ENCODE results near the gene VPS8.

The VPS8 gene

DNA sequence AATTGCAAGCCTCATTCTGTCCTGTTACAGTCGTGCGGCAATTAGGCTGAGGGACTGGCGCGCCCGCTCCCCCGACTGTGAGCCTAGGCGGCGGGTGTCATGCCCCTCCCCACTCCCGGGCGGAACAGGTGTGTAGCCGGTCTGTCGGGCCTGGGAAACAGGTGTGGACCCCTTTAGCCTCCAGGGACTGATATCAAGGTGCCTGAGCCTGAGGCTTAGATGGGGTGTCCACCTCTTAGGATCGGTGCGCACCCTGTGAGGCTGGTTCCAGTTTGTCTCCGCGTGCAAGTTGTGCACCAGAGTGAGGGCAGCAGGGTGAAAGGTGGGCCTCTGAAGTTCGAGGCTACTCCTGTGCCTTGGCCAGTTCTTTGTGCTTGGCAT is 686 bp downstream of the VPS8 start:
- peak overlapping the region; percentile 32; the same call in 1 of the 2 replicates for H3K9ac ChIP-seq (ENCODE audit: low read depth, low read length)
- no peaks in the 10 kb centered on the region for H3K9me3 ChIP-seq (ENCODE audit: control insufficient read depth, insufficient read depth, low read length)
- no peaks in the 10 kb centered on the region for H3K27me3 ChIP-seq (ENCODE audit: control insufficient read depth, insufficient read depth, low read length)
- no peak overlapping the region for H3K27ac ChIP-seq (ENCODE audit: low read depth, low read length)
- H3K36me3 ChIP-seq (ENCODE audit: control insufficient read depth, insufficient read depth, low read length) = no peaks in the 10 kb centered on the region; the same call in 1 of the 2 replicates
- peaks cover 4% of the 10 kb centered on the region; the same call in 1 of the 2 replicates for H3K4me1 ChIP-seq (ENCODE audit: control insufficient read depth, insufficient read depth, low read length)
- H3K4me3 ChIP-seq (ENCODE audit: low read depth, low read length) = peak overlapping the region; percentile 80

DNA sequence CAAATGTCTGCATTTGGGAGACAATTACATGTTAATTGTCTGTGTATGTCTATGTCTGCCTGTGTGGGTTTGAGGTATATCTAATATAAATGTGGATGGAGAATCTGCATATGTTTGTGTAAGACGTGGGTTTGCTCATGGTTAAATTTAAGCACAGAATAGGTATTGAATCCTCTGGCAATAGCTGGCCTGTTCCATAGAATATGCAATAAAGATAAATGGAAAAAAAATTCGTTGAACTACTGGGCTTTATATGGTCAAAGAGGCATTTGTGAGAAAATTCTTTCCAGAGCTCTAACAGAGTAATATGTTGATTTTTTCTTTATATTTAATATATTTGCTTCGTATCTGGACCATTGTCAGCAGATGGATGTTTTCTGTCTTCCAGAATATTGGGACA is 1.4 kb downstream of the VPS8 start:
- 0 out of 2 replicates have a peak overlapping the region, but pooled peaks have one; percentile 23 for H3K4me3 ChIP-seq (ENCODE audit: low read depth, low read length)

DNA sequence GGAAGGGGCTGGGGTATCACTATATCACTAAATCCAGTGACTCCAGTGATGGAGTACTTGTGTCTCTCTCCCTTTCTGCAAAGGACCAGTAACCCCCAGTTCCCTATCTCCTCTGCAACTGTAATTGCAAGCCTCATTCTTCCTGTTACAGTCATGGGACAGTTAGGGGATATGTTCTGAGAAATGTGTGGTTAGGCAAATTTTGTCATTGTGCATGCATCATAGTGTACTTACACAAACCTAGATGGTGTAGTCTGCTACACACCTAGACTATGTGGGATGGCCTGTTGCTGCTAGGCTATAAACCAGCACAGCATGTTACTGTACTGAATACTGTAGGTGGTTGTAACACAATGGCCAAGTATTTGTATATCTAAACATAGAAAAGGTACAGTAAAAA is 2.2 kb downstream of the VPS8 start:
- no peaks in the 10 kb centered on the region for H3K9me3 ChIP-seq (ENCODE audit: control insufficient read depth, insufficient read depth, low read length)
- H3K4me1 ChIP-seq (ENCODE audit: control insufficient read depth, insufficient read depth, low read length) = no peaks in the 10 kb centered on the region
- H3K36me3 ChIP-seq (ENCODE audit: control insufficient read depth, insufficient read depth, low read length) = no peaks in the 10 kb centered on the region; the same call in 1 of the 2 replicates
- no peaks in the 10 kb centered on the region for H3K27me3 ChIP-seq (ENCODE audit: control insufficient read depth, insufficient read depth, low read length)
- H3K9ac ChIP-seq (ENCODE audit: low read depth, low read length) = no peak overlapping the region
- no peak overlapping the region for H3K27ac ChIP-seq (ENCODE audit: low read depth, low read length)
- H3K4me3 ChIP-seq (ENCODE audit: low read depth, low read length) = no peak overlapping the region

More for the DNA sequence above, 1.4 kb downstream of the VPS8 start:
- Histone ChIP-seq H3K36me3 (ENCODE audit: control insufficient read depth, insufficient read depth, low read length) (no peaks in the 10 kb centered on the region; the same call in 1 of the 2 replicates), H3K4me1 (ENCODE audit: control insufficient read depth, insufficient read depth, low read length) (peaks cover under 1% of the 10 kb centered on the region; the same call in 1 of the 2 replicates), H3K27ac (ENCODE audit: low read depth, low read length) (no peak overlapping the region), H3K9me3 (ENCODE audit: control insufficient read depth, insufficient read depth, low read length) (no peaks in the 10 kb centered on the region), H3K9ac (ENCODE audit: low read depth, low read length) (no peak overlapping the region), H3K27me3 (ENCODE audit: control insufficient read depth, insufficient read depth, low read length) (no peaks in the 10 kb centered on the region)

DNA sequence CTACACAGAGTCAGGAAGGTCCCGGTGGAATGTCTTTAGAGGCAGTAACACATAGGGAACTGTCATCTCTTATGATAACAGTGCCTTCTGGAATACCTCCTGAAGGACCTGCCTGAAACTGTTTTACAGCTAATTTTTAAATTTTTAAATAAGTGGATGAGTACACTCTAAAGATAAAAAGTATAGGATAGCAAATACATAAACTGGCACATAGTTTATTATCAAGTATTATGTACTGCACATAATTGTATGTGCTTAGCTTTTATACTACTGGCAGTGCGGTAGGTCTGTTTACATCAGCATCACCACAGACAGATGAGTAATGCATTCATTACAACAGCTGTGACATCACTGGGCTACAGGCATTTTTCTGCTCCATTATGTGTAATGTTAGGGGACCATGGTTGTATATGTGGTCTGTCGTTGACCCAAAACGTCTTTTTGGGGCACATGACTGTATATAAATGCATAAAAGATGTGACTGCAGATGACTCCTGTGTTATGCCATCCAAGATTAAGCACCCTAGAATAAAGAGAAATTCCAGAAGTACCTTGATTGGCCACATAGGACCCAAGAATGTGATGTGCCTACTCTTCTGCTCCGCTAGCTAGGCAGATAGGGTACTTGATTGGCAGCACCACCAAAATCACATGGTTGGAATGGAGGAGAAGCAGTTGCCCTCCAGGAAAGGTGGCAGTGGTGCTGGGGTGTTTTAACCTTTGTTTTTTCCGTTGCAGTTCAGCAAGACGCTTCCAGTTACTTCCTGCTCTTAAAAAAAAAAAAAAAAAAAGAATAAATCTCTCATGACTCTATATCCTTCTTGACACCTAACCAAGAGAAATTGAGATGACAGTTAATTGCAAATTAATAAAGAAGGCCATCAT is 3.3 kb downstream of the VPS8 start:
- Histone ChIP-seq H3K36me3 (ENCODE audit: control insufficient read depth, insufficient read depth, low read length) (no peaks in the 10 kb centered on the region; the same call in 1 of the 2 replicates), H3K4me3 (ENCODE audit: low read depth, low read length) (no peak overlapping the region), H3K4me1 (ENCODE audit: control insufficient read depth, insufficient read depth, low read length) (no peaks in the 10 kb centered on the region), H3K9ac (ENCODE audit: low read depth, low read length) (no peak overlapping the region), H3K27me3 (ENCODE audit: control insufficient read depth, insufficient read depth, low read length) (no peaks in the 10 kb centered on the region), H3K27ac (ENCODE audit: low read depth, low read length) (no peak overlapping the region), H3K9me3 (ENCODE audit: control insufficient read depth, insufficient read depth, low read length) (no peaks in the 10 kb centered on the region)

DNA sequence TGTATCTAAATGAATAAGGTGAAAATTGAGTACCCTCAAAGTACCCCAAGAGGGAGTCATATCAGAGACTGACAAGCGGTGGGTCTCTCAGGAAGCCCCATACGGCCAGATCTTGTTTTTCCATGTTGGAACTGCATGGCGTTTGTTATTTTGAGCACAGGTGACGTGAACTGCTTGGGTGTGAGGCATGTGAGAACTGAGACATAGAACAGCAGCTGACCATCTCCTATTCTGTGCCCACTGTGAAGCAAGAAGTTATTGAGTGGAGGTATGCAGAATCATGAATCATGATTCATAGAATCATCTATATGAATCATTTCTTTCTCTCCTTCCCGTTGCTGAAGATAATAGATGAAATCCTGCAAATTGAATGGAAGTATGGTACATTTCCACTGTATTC is 4.6 kb downstream of the VPS8 start:
- Histone ChIP-seq H3K27me3 (ENCODE audit: control insufficient read depth, insufficient read depth, low read length) (no peaks in the 10 kb centered on the region), H3K9me3 (ENCODE audit: control insufficient read depth, insufficient read depth, low read length) (no peaks in the 10 kb centered on the region), H3K4me1 (ENCODE audit: control insufficient read depth, insufficient read depth, low read length) (no peaks in the 10 kb centered on the region), H3K4me3 (ENCODE audit: low read depth, low read length) (no peak overlapping the region), H3K36me3 (ENCODE audit: control insufficient read depth, insufficient read depth, low read length) (no peaks in the 10 kb centered on the region; the same call in 1 of the 2 replicates), H3K9ac (ENCODE audit: low read depth, low read length) (no peak overlapping the region), H3K27ac (ENCODE audit: low read depth, low read length) (no peak overlapping the region)

DNA sequence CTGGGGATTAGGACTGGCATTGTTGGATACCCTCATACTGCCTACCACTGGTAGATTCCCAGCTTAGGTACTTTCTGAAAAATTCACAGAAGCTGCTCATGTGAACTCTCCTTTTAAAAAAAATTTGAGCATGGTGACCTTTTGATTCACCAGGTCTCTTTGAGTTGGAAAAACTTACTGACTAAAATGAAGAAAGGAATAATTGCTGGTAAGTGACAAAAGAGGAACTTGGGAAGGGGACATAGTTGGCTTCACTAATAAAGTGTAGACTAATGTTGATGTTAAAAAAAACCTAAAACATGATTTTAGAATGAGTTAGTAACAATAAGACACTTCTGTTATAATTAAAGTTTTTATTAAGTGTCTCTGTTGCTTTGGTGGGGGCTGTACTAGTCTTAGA is 8.6 kb downstream of the VPS8 start:
- no peaks in the 10 kb centered on the region for H3K4me1 ChIP-seq (ENCODE audit: control insufficient read depth, insufficient read depth, low read length)

DNA sequence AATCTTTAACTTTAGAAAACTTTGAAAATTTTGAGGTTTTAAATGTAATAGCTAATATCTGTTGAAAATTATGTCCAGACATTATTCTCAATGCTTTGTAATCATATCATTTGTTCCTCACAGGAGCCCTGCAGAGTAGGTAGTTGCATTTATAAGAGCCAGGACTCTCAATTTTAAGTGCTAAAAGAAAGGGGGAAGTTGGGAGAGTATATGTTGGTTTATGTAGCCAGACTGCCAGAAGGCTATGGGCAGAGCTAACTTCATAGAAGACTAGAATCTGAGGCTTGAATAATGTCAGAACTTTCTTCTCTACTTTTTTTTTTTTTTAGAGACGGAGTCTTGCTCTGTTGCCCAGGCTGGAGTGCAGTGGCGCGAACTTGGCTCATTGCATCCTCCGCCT is 9.1 kb downstream of the VPS8 start:
- Histone ChIP-seq H3K4me3 (ENCODE audit: low read depth, low read length) (no peak overlapping the region), H3K4me1 (ENCODE audit: control insufficient read depth, insufficient read depth, low read length) (no peaks in the 10 kb centered on the region), H3K27me3 (ENCODE audit: control insufficient read depth, insufficient read depth, low read length) (no peaks in the 10 kb centered on the region), H3K36me3 (ENCODE audit: control insufficient read depth, insufficient read depth, low read length) (no peaks in the 10 kb centered on the region; the same call in 1 of the 2 replicates), H3K9me3 (ENCODE audit: control insufficient read depth, insufficient read depth, low read length) (no peaks in the 10 kb centered on the region), H3K27ac (ENCODE audit: low read depth, low read length) (no peak overlapping the region), H3K9ac (ENCODE audit: low read depth, low read length) (no peak overlapping the region)

More for the DNA sequence above, 8.6 kb downstream of the VPS8 start:
- Histone ChIP-seq H3K9me3 (ENCODE audit: control insufficient read depth, insufficient read depth, low read length) (no peaks in the 10 kb centered on the region), H3K9ac (ENCODE audit: low read depth, low read length) (no peak overlapping the region), H3K27me3 (ENCODE audit: control insufficient read depth, insufficient read depth, low read length) (no peaks in the 10 kb centered on the region), H3K27ac (ENCODE audit: low read depth, low read length) (no peak overlapping the region), H3K4me3 (ENCODE audit: low read depth, low read length) (no peak overlapping the region), H3K36me3 (ENCODE audit: control insufficient read depth, insufficient read depth, low read length) (no peaks in the 10 kb centered on the region; the same call in 1 of the 2 replicates)

DNA sequence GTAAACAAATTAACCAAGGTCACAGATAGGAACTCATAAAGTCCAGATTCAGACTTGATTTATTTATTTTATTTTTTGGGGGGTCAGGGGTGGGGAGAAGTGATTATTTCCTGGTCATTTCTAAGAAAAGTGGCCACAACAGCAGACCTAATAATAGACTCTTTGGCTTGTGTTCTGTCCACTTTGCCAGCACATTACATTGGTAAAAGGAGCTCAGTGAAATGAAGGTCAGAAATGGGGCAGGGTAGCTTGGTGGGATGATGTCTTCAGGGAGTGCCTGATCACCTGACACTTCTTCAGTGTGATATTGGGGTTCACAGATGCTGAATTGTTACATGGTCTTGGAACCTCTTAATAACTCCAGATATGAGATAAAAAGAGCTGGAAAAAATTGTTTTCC is 10.1 kb downstream of the VPS8 start:
- no peaks in the 10 kb centered on the region for H3K27me3 ChIP-seq (ENCODE audit: control insufficient read depth, insufficient read depth, low read length)
- H3K9me3 ChIP-seq (ENCODE audit: control insufficient read depth, insufficient read depth, low read length) = no peaks in the 10 kb centered on the region
- H3K36me3 ChIP-seq (ENCODE audit: control insufficient read depth, insufficient read depth, low read length) = no peaks in the 10 kb centered on the region
- H3K9ac ChIP-seq (ENCODE audit: low read depth, low read length) = no peak overlapping the region
- H3K4me1 ChIP-seq (ENCODE audit: control insufficient read depth, insufficient read depth, low read length) = no peaks in the 10 kb centered on the region
- no peak overlapping the region for H3K4me3 ChIP-seq (ENCODE audit: low read depth, low read length)
- no peak overlapping the region for H3K27ac ChIP-seq (ENCODE audit: low read depth, low read length)

DNA sequence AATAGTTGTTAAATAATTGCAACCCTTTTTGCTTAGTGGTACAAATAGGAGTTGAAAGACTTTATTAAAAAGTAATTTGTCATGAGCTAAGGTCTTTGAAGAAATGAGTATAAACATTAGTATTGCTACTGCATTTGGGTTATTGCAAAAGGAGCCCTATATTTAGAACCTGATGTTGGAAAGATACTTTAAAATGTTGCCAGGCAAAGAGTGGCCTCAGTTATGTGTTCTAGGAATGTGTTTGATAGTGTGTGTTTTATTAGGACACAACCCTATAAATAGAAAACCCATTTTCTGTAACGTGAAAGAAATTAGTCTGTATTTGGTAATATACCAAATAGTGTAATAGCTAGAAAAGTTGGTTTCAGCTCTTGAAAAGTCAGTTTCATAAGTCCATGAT is 10.7 kb downstream of the VPS8 start:
- Histone ChIP-seq H3K27ac (ENCODE audit: low read depth, low read length) (no peak overlapping the region), H3K9me3 (ENCODE audit: control insufficient read depth, insufficient read depth, low read length) (no peaks in the 10 kb centered on the region), H3K4me1 (ENCODE audit: control insufficient read depth, insufficient read depth, low read length) (no peaks in the 10 kb centered on the region), H3K9ac (ENCODE audit: low read depth, low read length) (no peak overlapping the region), H3K4me3 (ENCODE audit: low read depth, low read length) (no peak overlapping the region), H3K27me3 (ENCODE audit: control insufficient read depth, insufficient read depth, low read length) (no peaks in the 10 kb centered on the region), H3K36me3 (ENCODE audit: control insufficient read depth, insufficient read depth, low read length) (no peaks in the 10 kb centered on the region)

DNA sequence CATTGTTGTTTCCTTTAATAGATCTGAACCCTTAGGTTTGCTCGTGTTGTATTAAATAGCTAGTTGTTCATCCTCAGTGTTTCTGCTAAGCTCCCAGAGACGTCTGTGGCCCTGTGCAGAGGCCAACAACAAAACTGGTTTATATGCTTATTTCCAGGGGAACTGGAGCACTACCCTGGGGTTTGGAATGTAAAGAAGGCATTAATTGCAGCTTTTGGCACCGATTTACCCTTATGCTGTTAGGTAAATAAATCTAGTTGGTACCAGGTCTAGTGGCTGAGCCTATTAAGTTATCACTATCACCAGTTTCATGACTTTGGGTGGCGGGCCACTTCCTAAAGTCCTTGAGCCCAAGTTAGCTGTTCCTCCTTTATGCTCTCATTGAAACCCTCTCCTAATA is 12.0 kb downstream of the VPS8 start:
- Histone ChIP-seq H3K9ac (ENCODE audit: low read depth, low read length) (no peak overlapping the region), H3K36me3 (ENCODE audit: control insufficient read depth, insufficient read depth, low read length) (0 out of 2 replicates have a peak, but pooled peaks cover 2% of the 10 kb centered on the region), H3K27me3 (ENCODE audit: control insufficient read depth, insufficient read depth, low read length) (no peaks in the 10 kb centered on the region), H3K9me3 (ENCODE audit: control insufficient read depth, insufficient read depth, low read length) (no peaks in the 10 kb centered on the region), H3K4me3 (ENCODE audit: low read depth, low read length) (no peak overlapping the region), H3K27ac (ENCODE audit: low read depth, low read length) (no peak overlapping the region), H3K4me1 (ENCODE audit: control insufficient read depth, insufficient read depth, low read length) (no peaks in the 10 kb centered on the region)

DNA sequence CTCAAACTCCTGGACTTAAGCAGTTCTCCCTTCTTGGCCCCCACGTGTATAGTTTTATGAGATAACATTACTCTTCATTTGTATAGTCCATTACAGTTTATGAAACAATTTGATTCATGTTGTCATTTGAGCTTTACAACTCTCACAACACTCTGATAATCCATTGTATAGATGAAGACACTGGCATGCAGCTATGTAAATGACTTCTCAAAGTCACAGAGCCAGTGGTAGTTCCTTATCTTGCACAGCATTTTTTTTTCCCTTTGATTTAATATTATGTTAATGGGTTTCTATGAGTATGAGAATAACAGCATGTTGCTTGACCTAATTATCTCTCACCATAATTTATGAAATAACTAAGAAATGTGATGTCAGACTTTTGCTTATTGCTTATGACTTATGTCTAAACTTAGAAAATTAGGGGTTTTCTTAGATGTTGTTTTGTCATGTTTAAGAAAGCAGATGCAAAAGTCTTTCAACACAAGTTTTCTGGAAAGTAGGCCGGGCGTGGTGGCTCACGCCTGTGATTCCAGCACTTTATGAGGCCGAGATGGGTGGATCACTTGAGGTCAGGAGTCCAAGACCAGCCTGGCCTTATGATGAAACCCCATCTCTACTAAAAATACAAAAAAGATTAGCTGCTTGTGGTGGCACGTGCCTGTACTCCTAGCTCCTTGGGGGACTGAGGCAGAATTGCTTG is 13.3 kb downstream of the VPS8 start:
- no peaks in the 10 kb centered on the region for H3K4me1 ChIP-seq (ENCODE audit: control insufficient read depth, insufficient read depth, low read length)
- 0 out of 2 replicates have a peak, but pooled peaks cover 2% of the 10 kb centered on the region for H3K36me3 ChIP-seq (ENCODE audit: control insufficient read depth, insufficient read depth, low read length)
- H3K9me3 ChIP-seq (ENCODE audit: control insufficient read depth, insufficient read depth, low read length) = no peaks in the 10 kb centered on the region
- no peak overlapping the region for H3K27ac ChIP-seq (ENCODE audit: low read depth, low read length)
- H3K27me3 ChIP-seq (ENCODE audit: control insufficient read depth, insufficient read depth, low read length) = no peaks in the 10 kb centered on the region
- H3K4me3 ChIP-seq (ENCODE audit: low read depth, low read length) = no peak overlapping the region
- no peak overlapping the region for H3K9ac ChIP-seq (ENCODE audit: low read depth, low read length)

All from HUES48 (cell line).